Natural killer cell (primary cell): Measurements from ENCODE around the gene NKD1. TPM values are rescaled to one million over a fixed set of nuclear protein-coding genes. Genes with fewer than 3 reads are reported as not detected.
A peak's percentile ranks its signal among the peaks of the same experiment; 100 is the strongest.

ENCODE experiments used
- ATAC-seq, 3 donors: fragments of 150-1000 bp in 2 of 3; fragments of 200-7000 bp in 1 of 3; cut with Tn5 transposase; 1 replicate in 1 of 3; 2 replicates in 2 of 3; pipeline ENCODE4 v1.10.0; 2021; ENCODE audit warnings: mild to moderate bottlenecking in 2 of 3, moderate library complexity in 2 of 3
- DNase-seq, 2 donors: peaks; one replicate each; pipeline versions ENCODE4 v3.0.0 to v3.0.0-alpha.2; 2013 to 2021; ENCODE audit warnings: mixed read lengths in 1 of 2
- H3K27ac ChIP-seq: one replicate; pipeline ENCODE4 v1.5.1; 2013; ENCODE audit warnings: mild to moderate bottlenecking, low read length
- H3K27me3 ChIP-seq: one replicate; pipeline ENCODE4 v1.6.1; 2013; ENCODE audit warnings: low read length; ENCODE audit not compliant: control insufficient read depth, insufficient read depth
- H3K36me3 ChIP-seq: one replicate; pipeline ENCODE4 v1.6.1; 2013; ENCODE audit warnings: low read length; ENCODE audit not compliant: control insufficient read depth, insufficient read depth
- H3K4me1 ChIP-seq: one replicate; pipeline ENCODE4 v1.6.1; 2013; ENCODE audit warnings: low read length; ENCODE audit not compliant: control insufficient read depth, insufficient read depth
- H3K4me3 ChIP-seq: one replicate; pipeline ENCODE4 v1.5.1; 2013; ENCODE audit warnings: low read length
- H3K9me3 ChIP-seq: one replicate; pipeline ENCODE4 v1.6.1; 2013; ENCODE audit warnings: low read length; ENCODE audit not compliant: control insufficient read depth, insufficient read depth
- H3K27ac Mint-ChIP-seq, 2 donors: one replicate each; pipeline ENCODE4 v1.8.0; 2022; ENCODE audit warnings: mild to moderate bottlenecking in 2 of 2, mixed read lengths in 2 of 2, moderate library complexity in 1 of 2
- H3K27me3 Mint-ChIP-seq, 2 donors: one replicate each; pipeline ENCODE4 v1.8.0; 2022; ENCODE audit warnings: low read depth in 2 of 2, mixed read lengths in 2 of 2
- H3K36me3 Mint-ChIP-seq: one replicate; pipeline ENCODE4 v1.8.0; 2022; ENCODE audit warnings: mixed read lengths
- H3K4me1 Mint-ChIP-seq, 2 donors: one replicate each; pipeline ENCODE4 v1.8.0; 2022; ENCODE audit warnings: mixed read lengths in 2 of 2
- H3K4me3 Mint-ChIP-seq: one replicate; pipeline ENCODE4 v1.8.0; 2022; ENCODE audit warnings: mild to moderate bottlenecking, moderate library complexity, mixed read lengths
- H3K9me3 Mint-ChIP-seq, 2 donors: one replicate each; pipeline ENCODE4 v1.8.0; 2022; ENCODE audit warnings: mixed read lengths in 2 of 2
- WGBS: methylation state at CpG from one replicate; pipeline ENCODE4 v1.1.7; 2013; ENCODE audit warnings: missing lambda C conversion rate; ENCODE audit not compliant: insufficient coverage; 5-methylcytosine and 5-hydroxymethylcytosine counted together
- intact Hi-C: fragments of 100-400 bp; cut with micrococcal nuclease; formaldehyde crosslinking; loops from one replicate; pipeline ENCODE4 v1.14.2; 2022
- total RNA-seq, 4 donors: library from RNA; stranded (reverse); fragments of 120-200 nt in 1 of 4; gene quantifications; one replicate each; pipeline versions ENCODE4 v1.2.3 to v1.2.4, GENCODE V29; 2013 to 2022
- TF ChIP-seq, protein P1 (sequence below): fragments of 200-600 bp; IDR thresholded peaks from one replicate; pipeline ENCODE4 v1.8.0; 2022; ENCODE audit warnings: antibody characterized with exemption

NKD1 gene
- total RNA-seq, 3 donors from 2014 or later (not counting 1 experiment from before 2014, with no cell fraction given) = 0.75 to 1.5 (median 1.0) TPM

GRCh38 chr16:50684823-50685461 lies 136.7 kb downstream of the NKD1 start:
- H3K9me3 ChIP-seq = no peaks in the 10 kb centered on the region
- intact Hi-C loops = loop anchor here (2.0 kb wide), 2 partner anchors 14 to 18 kb away; no protein-coding TSS in a partner anchor
- H3K27ac ChIP-seq = peak overlapping the region; percentile 91
- Mint-ChIP-seq H3K36me3 (no peaks in the 10 kb centered on the region), H3K27me3 (no peaks in the 10 kb centered on the region), H3K4me1 (peaks cover 59 to 60% of the 10 kb centered on the region in 2 donors), H3K9me3 (no peaks in the 10 kb centered on the region), H3K4me3 (peak overlapping the region; percentile 43), H3K27ac (peak overlapping the region; percentile 81 to 96)
- peaks cover 71% of the 10 kb centered on the region for H3K4me1 ChIP-seq
- ATAC-seq (peak in 2 of 3 donors; percentile 14 to 67), DNase-seq (peak in 1 of 2 donors; percentile 76)
- no peaks in the 10 kb centered on the region for H3K36me3 ChIP-seq
- 59% methylated on average over 11 of the region's 11 CpGs for WGBS
- H3K27me3 ChIP-seq = no peaks in the 10 kb centered on the region
- H3K4me3 ChIP-seq = no peak overlapping the region
- TF ChIP-seq, protein P1, sequence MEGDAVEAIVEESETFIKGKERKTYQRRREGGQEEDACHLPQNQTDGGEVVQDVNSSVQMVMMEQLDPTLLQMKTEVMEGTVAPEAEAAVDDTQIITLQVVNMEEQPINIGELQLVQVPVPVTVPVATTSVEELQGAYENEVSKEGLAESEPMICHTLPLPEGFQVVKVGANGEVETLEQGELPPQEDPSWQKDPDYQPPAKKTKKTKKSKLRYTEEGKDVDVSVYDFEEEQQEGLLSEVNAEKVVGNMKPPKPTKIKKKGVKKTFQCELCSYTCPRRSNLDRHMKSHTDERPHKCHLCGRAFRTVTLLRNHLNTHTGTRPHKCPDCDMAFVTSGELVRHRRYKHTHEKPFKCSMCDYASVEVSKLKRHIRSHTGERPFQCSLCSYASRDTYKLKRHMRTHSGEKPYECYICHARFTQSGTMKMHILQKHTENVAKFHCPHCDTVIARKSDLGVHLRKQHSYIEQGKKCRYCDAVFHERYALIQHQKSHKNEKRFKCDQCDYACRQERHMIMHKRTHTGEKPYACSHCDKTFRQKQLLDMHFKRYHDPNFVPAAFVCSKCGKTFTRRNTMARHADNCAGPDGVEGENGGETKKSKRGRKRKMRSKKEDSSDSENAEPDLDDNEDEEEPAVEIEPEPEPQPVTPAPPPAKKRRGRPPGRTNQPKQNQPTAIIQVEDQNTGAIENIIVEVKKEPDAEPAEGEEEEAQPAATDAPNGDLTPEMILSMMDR = no peak

DNA sequence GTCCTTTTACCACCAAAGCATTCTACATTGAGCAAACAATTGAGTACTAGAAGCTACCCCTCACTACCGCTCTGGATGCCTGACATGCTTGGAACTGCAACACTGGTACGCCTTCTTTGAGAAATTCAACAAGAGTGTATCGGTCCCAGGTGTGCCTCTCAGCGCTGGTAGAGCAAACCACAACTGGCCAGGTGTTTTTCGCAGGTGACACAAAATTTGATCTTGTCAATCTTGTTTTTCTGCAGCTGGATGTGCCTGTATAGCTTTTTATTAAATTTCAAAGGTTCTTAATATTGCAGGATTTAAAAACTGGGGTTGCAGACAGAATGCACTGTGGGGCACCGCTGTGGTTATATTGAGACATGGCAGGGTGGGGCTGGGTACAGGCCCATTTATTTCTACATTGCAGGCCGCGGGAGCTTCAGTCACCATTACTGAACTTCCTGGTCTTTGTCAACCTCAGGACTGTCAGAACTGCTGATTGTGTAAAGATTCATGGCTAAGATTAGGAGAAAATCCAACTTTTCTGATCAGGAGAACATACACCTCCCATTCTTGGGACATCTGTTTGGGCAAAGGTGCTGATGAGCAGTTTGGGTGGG lies 137.4 kb downstream of the NKD1 start:
- H3K27ac Mint-ChIP-seq = peak overlapping the region; percentile 81 to 96
- WGBS = 39% methylated on average over 8 of the region's 8 CpGs
- Histone ChIP-seq H3K4me3 (no peak overlapping the region), H3K4me1 (peaks cover 65% of the 10 kb centered on the region), H3K27me3 (no peaks in the 10 kb centered on the region), H3K27ac (peak overlapping the region; percentile 91), H3K36me3 (no peaks in the 10 kb centered on the region), H3K9me3 (no peaks in the 10 kb centered on the region)
- no peaks in the 10 kb centered on the region for H3K27me3 Mint-ChIP-seq
- H3K4me3 Mint-ChIP-seq = peak overlapping the region; percentile 43
- TF ChIP-seq, protein P1 = no peak
- intact Hi-C loops = loop anchor here (2.0 kb wide), 2 partner anchors 13 to 19 kb away; no protein-coding TSS in a partner anchor
- H3K4me1 Mint-ChIP-seq = peaks cover 53 to 54% of the 10 kb centered on the region in 2 donors
- no peaks in the 10 kb centered on the region for H3K9me3 Mint-ChIP-seq
- ATAC-seq (no peak), DNase-seq (peak in 1 of 2 donors; percentile 43)
- no peaks in the 10 kb centered on the region for H3K36me3 Mint-ChIP-seq

GRCh38 chr16:50688083-50688482 lies 139.9 kb downstream of the NKD1 start:
- DNase-seq (no peak), ATAC-seq (no peak)
- Mint-ChIP-seq H3K4me1 (peaks cover 44 to 45% of the 10 kb centered on the region in 2 donors), H3K36me3 (no peaks in the 10 kb centered on the region), H3K27me3 (peaks cover 0 to 9% of the 10 kb centered on the region in 2 donors), H3K9me3 (no peaks in the 10 kb centered on the region), H3K4me3 (no peak overlapping the region), H3K27ac (no peak overlapping the region)
- Histone ChIP-seq H3K27me3 (no peaks in the 10 kb centered on the region), H3K4me3 (no peak overlapping the region), H3K4me1 (peaks cover 51% of the 10 kb centered on the region), H3K27ac (no peak overlapping the region), H3K36me3 (no peaks in the 10 kb centered on the region), H3K9me3 (no peaks in the 10 kb centered on the region)
- intact Hi-C loops = no loop called here
- WGBS = 93% methylated on average over 11 of the region's 12 CpGs
- TF ChIP-seq, protein P1 = no peak
